HFFc6 (cell line): Measurements from ENCODE around the gene LAMA3. TPM values are rescaled to one million over a fixed set of nuclear protein-coding genes. Genes with fewer than 3 reads are reported as not detected.

Experiments used
- DNase-seq: peaks from one replicate; pipeline ENCODE4 v3.0.0-alpha.2; 2018
- H3K27ac Mint-ChIP-seq: 2 replicates; pipeline ENCODE4 v1.8.0; 2020; ENCODE audit warnings: mild to moderate bottlenecking, mixed read lengths
- H3K27me3 Mint-ChIP-seq: 2 replicates; pipeline ENCODE4 v1.8.0; 2021; ENCODE audit warnings: mild to moderate bottlenecking, moderate library complexity, mixed read lengths; ENCODE audit not compliant: insufficient read depth
- H3K36me3 Mint-ChIP-seq: 2 replicates; pipeline ENCODE4 v1.8.0; 2021; ENCODE audit warnings: low read depth, mixed read lengths
- H3K4me1 Mint-ChIP-seq: 2 replicates; pipeline ENCODE4 v1.8.0; 2020; ENCODE audit warnings: low read depth, mixed read lengths
- H3K4me3 Mint-ChIP-seq: 2 replicates; pipeline ENCODE4 v1.8.0; 2020; ENCODE audit warnings: mild to moderate bottlenecking, moderate library complexity, mixed read lengths
- H3K9me3 Mint-ChIP-seq: 2 replicates; pipeline ENCODE4 v1.8.0; 2020; ENCODE audit warnings: mild to moderate bottlenecking, mixed read lengths
- total RNA-seq, 6 experiments: library from RNA; stranded (reverse); fragmentation: NEBNext Ultra II Directional; extraction: Animal tissue kit (Norgen Biotek cat#: 25700); gene quantifications; 2 replicates in 1 of 6; 3 replicates in 5 of 6; pipeline ENCODE4 v1.2.3, GENCODE V29; 2021
- TF ChIP-seq, protein P1 (sequence below): fragments of 200-600 bp; sonication (generic); IDR thresholded peaks from 2 replicates; pipeline ENCODE4 v1.5.0; 2021; ENCODE audit warnings: antibody characterized with exemption, mild to moderate bottlenecking

The LAMA3 gene
- total RNA-seq, 6 experiments from 2014 or later = 0.46 to 1.6 (median 0.54) TPM

- H3K4me3 Mint-ChIP-seq = no peak overlapping the region
- H3K27me3 Mint-ChIP-seq = peaks cover 5% of the 10 kb centered on the region
- TF ChIP-seq, protein P1, sequence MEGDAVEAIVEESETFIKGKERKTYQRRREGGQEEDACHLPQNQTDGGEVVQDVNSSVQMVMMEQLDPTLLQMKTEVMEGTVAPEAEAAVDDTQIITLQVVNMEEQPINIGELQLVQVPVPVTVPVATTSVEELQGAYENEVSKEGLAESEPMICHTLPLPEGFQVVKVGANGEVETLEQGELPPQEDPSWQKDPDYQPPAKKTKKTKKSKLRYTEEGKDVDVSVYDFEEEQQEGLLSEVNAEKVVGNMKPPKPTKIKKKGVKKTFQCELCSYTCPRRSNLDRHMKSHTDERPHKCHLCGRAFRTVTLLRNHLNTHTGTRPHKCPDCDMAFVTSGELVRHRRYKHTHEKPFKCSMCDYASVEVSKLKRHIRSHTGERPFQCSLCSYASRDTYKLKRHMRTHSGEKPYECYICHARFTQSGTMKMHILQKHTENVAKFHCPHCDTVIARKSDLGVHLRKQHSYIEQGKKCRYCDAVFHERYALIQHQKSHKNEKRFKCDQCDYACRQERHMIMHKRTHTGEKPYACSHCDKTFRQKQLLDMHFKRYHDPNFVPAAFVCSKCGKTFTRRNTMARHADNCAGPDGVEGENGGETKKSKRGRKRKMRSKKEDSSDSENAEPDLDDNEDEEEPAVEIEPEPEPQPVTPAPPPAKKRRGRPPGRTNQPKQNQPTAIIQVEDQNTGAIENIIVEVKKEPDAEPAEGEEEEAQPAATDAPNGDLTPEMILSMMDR = no peak
- H3K27ac Mint-ChIP-seq = no peak overlapping the region
- no peaks in the 10 kb centered on the region for H3K36me3 Mint-ChIP-seq
- peaks cover 5% of the 10 kb centered on the region; the same call in 1 of the 2 replicates for H3K4me1 Mint-ChIP-seq
- no peaks in the 10 kb centered on the region for H3K9me3 Mint-ChIP-seq
- no peak for DNase-seq
Measured at GRCh38 chr18:23876921-23877320, 187.7 kb downstream of the LAMA3 start.

- TF ChIP-seq, protein P1 = no peak
- H3K36me3 Mint-ChIP-seq = no peaks in the 10 kb centered on the region
- no peak overlapping the region for H3K4me3 Mint-ChIP-seq
Measured at GRCh38 chr18:23877371-23877770, 188.1 kb downstream of the LAMA3 start.

GRCh38 chr18:23878336-23878900 lies 189.2 kb downstream of the LAMA3 start:
- Mint-ChIP-seq H3K4me1 (peaks cover 10% of the 10 kb centered on the region), H3K27me3 (peaks cover 3% of the 10 kb centered on the region), H3K4me3 (no peak overlapping the region), H3K36me3 (no peaks in the 10 kb centered on the region), H3K9me3 (no peaks in the 10 kb centered on the region), H3K27ac (no peak overlapping the region)
- TF ChIP-seq, protein P1 = no peak
- no peak for DNase-seq

More at GRCh38 chr18:23877371-23877770, 188.1 kb downstream of the LAMA3 start:
- no peak for DNase-seq
- peaks cover 5% of the 10 kb centered on the region; the same call in 1 of the 2 replicates for H3K4me1 Mint-ChIP-seq
- H3K27me3 Mint-ChIP-seq = peaks cover 5% of the 10 kb centered on the region
- no peaks in the 10 kb centered on the region for H3K9me3 Mint-ChIP-seq
- no peak overlapping the region for H3K27ac Mint-ChIP-seq

DNA sequence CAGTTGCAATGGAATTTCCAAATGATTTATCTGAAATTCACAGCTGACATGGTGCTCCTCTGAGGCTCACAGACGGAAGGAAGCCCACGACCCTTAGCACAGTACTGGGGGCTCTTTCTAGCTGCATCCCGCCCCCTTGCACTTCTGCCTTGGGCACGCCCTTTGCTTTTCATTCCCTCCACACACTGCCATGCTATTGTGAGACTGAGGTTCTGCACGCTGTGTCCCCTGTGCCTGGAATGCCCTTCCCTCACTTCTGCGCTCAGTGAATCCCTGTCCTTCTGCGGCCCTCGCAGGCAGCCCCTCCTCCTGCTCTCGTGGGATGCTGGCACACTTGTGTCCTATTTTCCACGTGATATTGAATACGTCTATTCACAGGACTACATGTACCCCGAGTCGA lies 189.9 kb downstream of the LAMA3 start:
- H3K9me3 Mint-ChIP-seq = no peaks in the 10 kb centered on the region
- DNase-seq = no peak
- H3K4me3 Mint-ChIP-seq = no peak overlapping the region
- peaks cover 9% of the 10 kb centered on the region for H3K4me1 Mint-ChIP-seq
- no peaks in the 10 kb centered on the region for H3K36me3 Mint-ChIP-seq
- H3K27ac Mint-ChIP-seq = no peak overlapping the region
- TF ChIP-seq, protein P1 = no peak
- H3K27me3 Mint-ChIP-seq = peaks cover 3% of the 10 kb centered on the region

GRCh38 chr18:23879544-23879943 lies 190.3 kb downstream of the LAMA3 start:
- H3K27me3 Mint-ChIP-seq = peaks cover 3% of the 10 kb centered on the region
- TF ChIP-seq, protein P1 = no peak
- peaks cover 7% of the 10 kb centered on the region for H3K4me1 Mint-ChIP-seq
- H3K9me3 Mint-ChIP-seq = no peaks in the 10 kb centered on the region
- H3K4me3 Mint-ChIP-seq = no peak overlapping the region
- no peak for DNase-seq
- H3K27ac Mint-ChIP-seq = no peak overlapping the region
- H3K36me3 Mint-ChIP-seq = no peaks in the 10 kb centered on the region
